ENCODE measurements around the gene EVC2. TPM values are rescaled to one million over a fixed set of nuclear protein-coding genes. Genes with fewer than 3 reads are reported as not detected.

The EVC2 gene
- total RNA-seq, 2 donors from 2014 or later = 8.6 to 13.2 TPM

DNA sequence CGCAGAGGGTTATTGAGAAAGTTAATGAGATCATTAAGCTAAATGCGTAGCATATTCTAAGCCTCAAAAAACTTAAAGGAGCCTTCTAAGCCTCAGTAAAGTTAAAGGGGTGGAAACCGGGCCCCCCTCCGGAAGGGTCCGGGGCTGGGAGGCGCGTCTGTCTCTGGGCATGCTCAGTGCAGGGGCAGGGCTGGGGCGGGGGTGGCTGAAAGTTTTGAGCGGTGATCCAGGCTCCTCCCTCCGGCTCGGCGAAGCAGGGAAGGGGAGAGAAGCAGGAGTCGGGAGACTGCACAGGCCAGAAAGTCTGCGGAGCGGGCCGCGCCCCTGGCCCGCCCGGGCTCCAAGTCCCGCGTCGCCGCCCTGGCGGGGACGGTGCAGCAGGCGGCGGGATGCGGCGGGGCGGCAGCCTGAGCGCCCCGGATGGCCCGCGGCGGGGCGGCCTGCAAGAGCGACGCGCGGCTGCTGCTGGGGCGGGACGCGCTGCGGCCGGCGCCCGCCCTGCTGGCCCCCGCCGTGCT, 2.7 kb upstream of the EVC2 start, which contains the start of gene EVC:
EVC (plus strand) TSS at position 241 of the 518 bp plus-strand sequence; CDS start at position 421, 180 bp downstream.
- H3K4me3 ChIP-seq = peak within 1 kb of the TSS in 1 of 2 donors; percentile 25
- peak within 1 kb of the TSS; percentile 33 to 77 (median 56) for H3K27ac ChIP-seq
- H3K36me3 ChIP-seq (replicated peaks in 1 of 2; ENCODE audit: insufficient read depth in 1 of 2, low read depth in 2 of 2) = no peaks in the 10 kb centered on the region
- no peaks in the 10 kb centered on the region for H3K27me3 ChIP-seq
- ATAC-seq = peak; percentile 74
- intact Hi-C loops (cut with DNase I) = no loop called here
- TF ChIP-seq, protein P1, sequence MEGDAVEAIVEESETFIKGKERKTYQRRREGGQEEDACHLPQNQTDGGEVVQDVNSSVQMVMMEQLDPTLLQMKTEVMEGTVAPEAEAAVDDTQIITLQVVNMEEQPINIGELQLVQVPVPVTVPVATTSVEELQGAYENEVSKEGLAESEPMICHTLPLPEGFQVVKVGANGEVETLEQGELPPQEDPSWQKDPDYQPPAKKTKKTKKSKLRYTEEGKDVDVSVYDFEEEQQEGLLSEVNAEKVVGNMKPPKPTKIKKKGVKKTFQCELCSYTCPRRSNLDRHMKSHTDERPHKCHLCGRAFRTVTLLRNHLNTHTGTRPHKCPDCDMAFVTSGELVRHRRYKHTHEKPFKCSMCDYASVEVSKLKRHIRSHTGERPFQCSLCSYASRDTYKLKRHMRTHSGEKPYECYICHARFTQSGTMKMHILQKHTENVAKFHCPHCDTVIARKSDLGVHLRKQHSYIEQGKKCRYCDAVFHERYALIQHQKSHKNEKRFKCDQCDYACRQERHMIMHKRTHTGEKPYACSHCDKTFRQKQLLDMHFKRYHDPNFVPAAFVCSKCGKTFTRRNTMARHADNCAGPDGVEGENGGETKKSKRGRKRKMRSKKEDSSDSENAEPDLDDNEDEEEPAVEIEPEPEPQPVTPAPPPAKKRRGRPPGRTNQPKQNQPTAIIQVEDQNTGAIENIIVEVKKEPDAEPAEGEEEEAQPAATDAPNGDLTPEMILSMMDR (IDR thresholded peaks at IDR 0.05) = no peak
- peak in 2 of 3 donors; percentile 35 to 40 for TF ChIP-seq POLR2A (IDR thresholded peaks at IDR 0.05)
- peak; percentile 68 to 80 (median 75) for DNase-seq
- 0 to 4% methylated on average over 14 to 42 of the region's 49 CpGs for WGBS, 2 donors
- no peaks in the 10 kb centered on the region for H3K9me3 ChIP-seq
- H3K4me1 ChIP-seq = peaks cover 53% of the 10 kb centered on the region

DNA sequence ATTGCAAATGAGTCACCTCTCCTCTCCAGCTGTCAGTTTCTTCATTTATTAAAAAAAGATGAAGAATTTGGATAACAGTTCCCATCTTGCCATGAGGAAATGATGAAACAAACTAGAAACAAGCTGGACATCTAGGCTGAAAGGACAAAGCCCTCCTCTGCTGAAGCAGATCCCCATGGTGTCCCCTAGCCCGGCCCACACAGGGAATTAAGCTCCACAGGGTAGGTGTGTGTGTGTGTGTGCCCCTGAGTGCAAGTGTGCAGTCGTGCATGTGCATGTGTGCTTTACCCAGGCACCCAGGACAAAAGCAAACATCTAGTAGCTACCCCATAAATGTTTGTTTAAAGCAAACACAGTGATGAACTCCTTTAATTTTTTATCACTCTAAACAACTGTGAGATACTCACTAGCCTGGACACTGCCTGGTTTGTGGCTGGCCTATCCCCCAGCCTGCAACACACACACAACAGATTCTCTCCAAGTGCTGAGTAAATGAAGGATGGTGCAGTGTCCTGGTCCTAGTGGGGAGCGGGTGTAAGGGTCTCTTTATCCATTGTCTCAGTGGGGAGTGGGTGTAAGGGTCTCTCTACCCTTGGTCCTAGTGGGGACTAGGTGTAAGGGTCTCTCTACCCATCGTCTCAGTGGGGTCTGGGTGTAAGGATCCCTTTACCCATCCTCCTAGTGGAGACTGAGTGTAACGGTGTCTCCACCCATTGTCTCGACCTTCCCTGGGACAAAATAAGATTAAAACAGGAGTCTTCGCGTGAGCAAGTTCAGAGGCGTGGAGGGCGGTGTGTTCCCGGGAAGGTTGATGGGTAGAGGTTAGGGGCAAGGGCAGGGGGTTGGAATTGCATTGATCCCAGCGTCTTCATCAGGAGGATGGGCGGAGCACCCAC, 2.0 kb upstream of the EVC2 start:
- Histone ChIP-seq H3K4me1 (peaks cover 53% of the 10 kb centered on the region), H3K36me3 (replicated peaks in 1 of 2; ENCODE audit: insufficient read depth in 1 of 2, low read depth in 2 of 2) (no peaks in the 10 kb centered on the region), H3K27me3 (no peaks in the 10 kb centered on the region), H3K27ac (peak overlapping the region in 3 of 4 donors; percentile 53 to 77 (median 60)), H3K4me3 (peak overlapping the region in 1 of 2 donors; percentile 21), H3K9me3 (no peaks in the 10 kb centered on the region)
- intact Hi-C loops (cut with DNase I) = no loop called here
- ATAC-seq = no peak
- 14% methylated on average over 13 of the region's 13 CpGs for WGBS, 2 donors
- DNase-seq = no peak
- no peak for TF ChIP-seq POLR2A (IDR thresholded peaks at IDR 0.05)
- TF ChIP-seq, protein P1 (IDR thresholded peaks at IDR 0.05) = peak in 5 of 7 experiments; percentile 10 to 41 (median 25)

DNA sequence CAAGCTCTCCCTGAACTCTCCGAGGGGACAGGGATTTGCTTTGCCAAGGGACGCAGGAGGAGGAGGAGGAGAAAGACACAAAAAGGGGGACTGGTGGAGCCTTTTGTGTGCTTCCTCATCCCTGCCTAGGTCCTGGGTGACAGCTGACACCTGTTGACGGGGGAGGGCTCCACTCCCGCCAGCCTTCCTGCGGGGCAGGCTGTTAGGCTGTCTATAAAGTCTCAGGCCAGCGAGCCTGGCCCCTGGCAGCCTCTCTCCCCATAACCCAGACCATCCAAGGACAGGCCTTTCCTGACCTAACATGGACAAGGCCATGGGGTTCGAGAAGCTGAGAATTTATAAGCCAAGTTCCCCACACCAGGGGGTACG, 832 bp upstream of the EVC2 start:
- no peak for DNase-seq
- H3K27me3 ChIP-seq = no peaks in the 10 kb centered on the region
- 65 to 66% methylated on average over 3 to 8 of the region's 8 CpGs for WGBS, 2 donors
- intact Hi-C loops (cut with DNase I) = no loop called here
- H3K9me3 ChIP-seq = no peaks in the 10 kb centered on the region
- no peak for ATAC-seq
- H3K4me3 ChIP-seq = no peak overlapping the region
- peaks cover 53% of the 10 kb centered on the region for H3K4me1 ChIP-seq
- TF ChIP-seq POLR2A (IDR thresholded peaks at IDR 0.05) = no peak
- TF ChIP-seq, protein P1 (IDR thresholded peaks at IDR 0.05) = no peak
- H3K36me3 ChIP-seq (replicated peaks in 1 of 2; ENCODE audit: insufficient read depth in 1 of 2, low read depth in 2 of 2) = no peaks in the 10 kb centered on the region
- peak overlapping the region in 3 of 4 donors; percentile 32 to 72 (median 66) for H3K27ac ChIP-seq

DNA sequence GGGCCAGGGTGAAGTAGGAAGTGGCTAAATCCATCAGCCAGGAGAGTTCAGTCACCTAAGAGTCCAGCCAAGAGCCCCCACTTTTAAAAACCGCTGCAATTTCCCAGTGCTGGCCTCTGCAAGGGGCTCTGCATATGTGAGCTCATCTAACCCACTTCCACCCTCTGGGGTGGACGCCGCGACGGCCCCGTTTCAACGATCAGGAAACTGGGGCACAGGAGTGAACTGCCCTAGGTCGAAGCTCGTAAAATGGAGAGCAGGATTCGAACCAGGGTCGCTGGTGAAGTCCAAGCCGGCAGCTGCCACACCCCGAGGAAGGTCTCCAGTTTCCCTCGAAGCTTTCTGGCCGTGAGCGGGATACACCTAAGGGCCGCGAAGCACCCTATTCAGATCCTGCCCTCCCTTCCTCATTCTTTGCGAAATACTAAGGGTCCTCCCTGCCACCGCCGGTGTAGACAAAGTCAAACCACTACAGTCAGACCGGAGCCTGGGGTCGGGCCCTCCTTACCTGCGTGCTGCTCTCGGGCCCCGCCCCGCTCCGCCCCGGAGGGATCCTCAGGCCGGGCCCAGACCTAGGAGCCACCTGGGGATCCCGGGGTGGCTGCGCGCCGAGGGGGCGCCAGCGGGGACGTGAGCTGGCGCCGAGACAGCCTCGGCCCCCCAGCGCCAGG, 446 bp downstream of the EVC2 start:
- H3K9me3 ChIP-seq = no peaks in the 10 kb centered on the region
- H3K27ac ChIP-seq = peak overlapping the region; percentile 27 to 72 (median 49)
- ATAC-seq (peak; percentile 16), DNase-seq (peak in 3 of 4 donors; percentile 24 to 40 (median 34))
- no peaks in the 10 kb centered on the region for H3K27me3 ChIP-seq
- H3K4me3 ChIP-seq = peak overlapping the region; percentile 28 to 31
- peaks cover 53% of the 10 kb centered on the region for H3K4me1 ChIP-seq
- intact Hi-C loops (cut with DNase I) = no loop called here
- WGBS, 2 donors = 10 to 19% methylated on average over 10 to 39 of the region's 41 CpGs
- H3K36me3 ChIP-seq (replicated peaks in 1 of 2; ENCODE audit: insufficient read depth in 1 of 2, low read depth in 2 of 2) = no peaks in the 10 kb centered on the region
- no peak for TF ChIP-seq POLR2A (IDR thresholded peaks at IDR 0.05)
- TF ChIP-seq, protein P1 (IDR thresholded peaks at IDR 0.05) = no peak

Data from body of pancreas (tissue), 4 donors.